Amniotic epithelial cell (primary cell): ENCODE data around the gene CPAMD8.
"Not testable (repeated sequence)": the region's sequence is repeated elsewhere in the genome, so short reads cannot be mapped to it uniquely, and the experiment has no call there.

Experiments
- DNase-seq: peaks from one replicate; pipeline ENCODE4 v3.0.0-alpha.2; 2010; ENCODE audit warnings: low read depth

Gene CPAMD8

DNA sequence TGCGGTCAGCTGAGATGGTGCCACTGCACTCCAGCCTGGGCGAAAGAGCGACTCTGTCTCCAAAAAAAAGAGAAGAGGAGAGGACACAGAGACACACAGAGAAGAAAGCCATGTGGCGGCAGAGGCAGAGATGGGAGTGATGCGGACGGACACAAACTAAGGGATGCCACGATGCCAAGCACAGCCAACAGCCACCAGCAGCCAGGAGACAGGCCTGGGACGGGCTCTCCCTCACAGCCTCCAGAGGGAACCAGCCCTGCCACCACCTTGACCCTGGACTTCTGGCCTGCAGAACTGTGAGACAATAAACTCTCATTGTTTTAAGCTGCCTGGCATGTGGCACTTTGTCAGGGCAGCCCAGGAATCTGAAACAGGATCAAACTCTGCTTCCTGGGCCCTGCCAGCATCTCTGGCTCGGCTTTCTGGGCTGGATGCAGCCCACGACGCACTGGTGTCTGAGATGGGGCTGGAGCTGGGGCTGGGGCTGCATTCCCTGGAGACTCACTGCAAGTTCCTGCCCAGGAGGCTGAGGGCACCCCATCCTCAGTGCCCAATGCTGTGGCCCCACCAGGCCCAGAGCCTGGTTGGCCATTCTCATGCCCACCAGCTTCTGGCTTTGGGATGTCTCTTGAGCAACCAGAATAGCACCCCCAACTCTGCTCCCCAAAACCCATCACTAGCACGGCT, 134.8 kb downstream of the CPAMD8 start:
- DNase-seq = no peak

DNA sequence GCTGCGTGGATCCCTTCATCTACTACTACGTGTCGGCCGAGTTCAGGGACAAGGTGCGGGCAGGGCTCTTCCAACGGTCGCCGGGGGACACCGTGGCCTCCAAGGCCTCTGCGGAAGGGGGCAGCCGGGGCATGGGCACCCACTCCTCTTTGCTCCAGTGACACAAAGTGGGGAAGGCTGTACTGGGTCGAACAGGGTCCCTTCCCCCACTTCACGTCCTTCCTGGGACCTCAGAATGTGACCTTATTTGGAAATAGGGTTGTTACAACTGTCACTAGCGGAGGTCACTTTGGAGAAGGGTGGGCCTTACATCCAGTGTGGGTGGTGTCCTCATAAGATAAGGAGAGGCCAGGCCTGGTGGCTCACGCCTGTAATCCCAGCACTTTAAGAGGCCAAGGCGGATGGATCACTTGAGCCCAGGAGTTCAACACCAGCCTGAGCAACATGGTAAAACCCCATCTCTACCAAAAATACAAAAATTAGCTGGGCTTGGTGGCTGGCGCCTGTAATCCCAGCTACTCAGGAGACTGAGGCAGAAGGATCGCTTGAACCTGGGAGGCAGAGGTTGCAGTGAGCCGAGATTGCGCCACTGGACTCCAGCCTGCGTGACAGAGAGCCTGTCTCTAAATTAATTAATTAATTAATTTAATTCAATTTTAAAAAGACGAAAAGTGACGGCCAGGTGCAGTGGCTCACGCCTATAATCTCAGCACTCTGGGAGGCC, 136.0 kb downstream of the CPAMD8 start:
- DNase-seq = no peak

DNA sequence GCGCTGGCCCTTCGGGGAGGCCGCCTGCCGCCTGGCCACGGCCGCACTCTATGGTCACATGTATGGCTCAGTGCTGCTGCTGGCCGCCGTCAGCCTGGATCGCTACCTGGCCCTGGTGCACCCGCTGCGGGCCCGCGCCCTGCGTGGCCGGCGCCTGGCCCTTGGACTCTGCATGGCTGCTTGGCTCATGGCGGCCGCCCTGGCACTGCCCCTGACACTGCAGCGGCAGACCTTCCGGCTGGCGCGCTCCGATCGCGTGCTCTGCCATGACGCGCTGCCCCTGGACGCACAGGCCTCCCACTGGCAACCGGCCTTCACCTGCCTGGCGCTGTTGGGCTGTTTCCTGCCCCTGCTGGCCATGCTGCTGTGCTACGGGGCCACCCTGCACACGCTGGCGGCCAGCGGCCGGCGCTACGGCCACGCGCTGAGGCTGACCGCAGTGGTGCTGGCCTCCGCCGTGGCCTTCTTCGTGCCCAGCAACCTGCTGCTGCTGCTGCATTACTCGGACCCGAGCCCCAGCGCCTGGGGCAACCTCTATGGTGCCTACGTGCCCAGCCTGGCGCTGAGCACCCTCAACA, 136.6 kb downstream of the CPAMD8 start:
- no peak for DNase-seq

DNA sequence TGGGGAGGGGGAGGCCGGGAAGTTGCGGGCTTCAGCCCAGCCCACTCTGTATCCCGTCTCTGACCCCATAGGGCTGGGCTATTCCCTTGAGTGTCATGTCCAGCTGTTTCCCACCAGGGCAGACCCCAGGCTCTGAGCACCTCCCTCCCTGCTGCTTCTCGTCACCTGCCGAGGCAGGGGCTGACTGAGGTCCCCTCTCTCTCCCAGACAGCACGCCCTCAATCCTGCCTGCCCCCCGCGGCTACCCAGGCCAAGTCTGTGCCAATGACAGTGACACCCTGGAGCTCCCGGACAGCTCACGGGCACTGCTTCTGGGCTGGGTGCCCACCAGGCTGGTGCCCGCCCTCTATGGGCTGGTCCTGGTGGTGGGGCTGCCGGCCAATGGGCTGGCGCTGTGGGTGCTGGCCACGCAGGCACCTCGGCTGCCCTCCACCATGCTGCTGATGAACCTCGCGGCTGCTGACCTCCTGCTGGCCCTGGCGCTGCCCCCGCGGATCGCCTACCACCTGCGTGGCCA, 137.2 kb downstream of the CPAMD8 start:
- DNase-seq = no peak

DNA sequence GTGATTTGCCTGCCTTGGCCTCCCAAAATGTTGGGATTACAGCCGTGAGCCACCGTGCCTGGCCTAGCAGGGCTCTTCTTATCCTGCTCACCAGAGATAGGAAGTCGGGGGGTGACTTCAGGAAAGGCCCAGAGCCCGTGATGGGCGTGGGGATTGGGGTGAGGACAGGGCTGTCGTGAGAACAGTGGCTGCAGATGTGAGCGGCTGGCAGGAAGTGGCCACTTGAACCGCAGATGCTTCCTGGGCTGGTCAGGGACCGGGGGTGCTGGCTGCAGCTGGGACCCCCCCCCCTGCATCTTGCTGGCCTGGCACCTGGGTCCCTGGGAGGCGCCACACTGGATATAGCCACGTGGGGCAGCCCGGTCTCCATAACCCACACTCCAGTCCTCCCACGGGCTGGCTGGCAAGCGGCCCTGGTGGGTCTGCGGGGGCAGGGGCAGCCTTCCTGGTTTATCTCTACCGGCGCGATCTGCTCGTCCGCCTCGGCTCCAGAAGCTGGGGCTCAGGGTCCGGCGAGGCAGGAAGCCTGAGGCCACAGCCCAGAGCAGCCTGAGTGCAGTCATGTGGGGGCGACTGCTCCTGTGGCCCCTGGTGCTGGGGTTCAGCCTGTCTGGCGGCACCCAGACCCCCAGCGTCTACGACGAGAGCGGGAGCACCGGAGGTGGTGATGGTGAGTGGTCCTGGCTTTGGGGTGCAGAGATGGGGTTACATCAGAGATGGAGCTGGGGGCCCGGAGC, 137.8 kb downstream of the CPAMD8 start, which contains the start of gene F2RL3:
Gene F2RL3, plus strand, starts transcription at position 371 of the 737 bp plus-strand sequence. Its CDS starts 191 bp downstream, at position 562.
- DNase-seq = peak; percentile 67

DNA sequence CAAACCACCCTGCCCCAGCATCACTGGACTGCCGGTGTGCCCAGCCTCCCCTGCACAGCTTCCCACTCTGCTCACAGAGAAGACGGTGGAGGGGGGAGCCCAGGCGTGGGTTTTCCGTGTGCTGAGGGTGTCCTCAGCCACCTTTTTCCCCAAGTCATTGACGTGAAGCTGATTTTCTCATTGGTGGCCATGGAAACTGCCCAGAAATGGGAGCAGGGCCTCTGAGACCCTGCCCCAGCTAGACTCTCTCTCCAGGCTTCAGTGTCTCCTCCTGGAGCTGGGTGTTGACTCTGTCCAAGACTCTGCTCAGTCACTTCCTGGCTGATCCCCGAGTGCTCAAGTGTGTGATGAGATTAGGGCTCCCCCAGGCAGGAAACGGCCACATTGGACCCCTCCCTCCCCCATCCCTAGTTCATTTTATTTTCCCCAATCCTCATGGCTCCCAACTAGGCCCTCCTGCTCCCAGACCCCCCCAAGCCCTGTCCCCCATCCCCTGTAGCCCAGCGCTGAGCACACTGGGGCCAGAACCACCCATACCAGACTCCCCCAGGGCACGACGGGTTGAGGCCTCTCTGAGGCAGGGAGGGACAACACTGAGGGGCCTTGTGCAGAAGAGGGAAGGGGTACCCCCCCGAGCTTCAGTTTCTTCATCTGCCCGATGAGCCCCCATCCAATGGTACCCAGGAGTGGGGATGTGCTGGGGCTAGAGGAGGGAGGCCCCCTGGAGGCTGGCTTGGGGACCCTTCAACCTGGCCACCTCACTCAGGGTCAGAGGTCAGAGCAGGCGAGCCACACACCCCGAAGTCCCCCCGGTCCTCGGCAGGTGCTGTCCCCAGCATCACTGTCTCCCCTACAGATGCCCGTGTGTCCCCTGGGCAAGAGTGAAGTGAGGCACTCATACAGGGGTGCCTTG, 139.0 kb downstream of the CPAMD8 start:
- DNase-seq = no peak

DNA sequence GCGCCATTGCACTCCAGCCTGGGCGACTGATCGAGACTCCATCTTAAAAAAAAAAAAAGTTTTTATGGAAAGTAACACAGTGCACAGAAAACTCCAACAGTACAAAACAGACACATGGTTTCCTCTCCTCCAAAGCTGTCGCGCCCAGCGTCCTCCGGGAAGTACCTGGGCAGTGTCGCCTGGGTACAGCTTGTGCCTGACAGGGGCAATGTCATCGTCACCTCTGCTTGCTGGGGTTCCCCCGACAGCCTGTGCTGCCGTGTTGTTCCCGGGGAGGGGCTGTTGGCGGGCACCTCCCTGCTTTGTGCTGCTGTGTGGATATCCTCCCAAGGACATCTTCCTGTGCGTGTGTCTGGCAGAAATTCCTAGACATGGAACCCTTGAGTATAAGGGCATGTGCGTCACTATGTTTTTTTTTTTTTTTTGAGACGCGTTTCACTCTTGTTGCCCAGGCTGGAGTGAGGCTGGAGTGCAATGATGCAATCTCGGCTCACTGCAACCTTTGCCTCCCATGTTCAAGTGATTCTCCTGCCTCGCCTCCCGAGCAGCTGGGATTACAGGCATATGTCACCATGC, 140.2 kb downstream of the CPAMD8 start:
- DNase-seq = peak; percentile 73

DNA sequence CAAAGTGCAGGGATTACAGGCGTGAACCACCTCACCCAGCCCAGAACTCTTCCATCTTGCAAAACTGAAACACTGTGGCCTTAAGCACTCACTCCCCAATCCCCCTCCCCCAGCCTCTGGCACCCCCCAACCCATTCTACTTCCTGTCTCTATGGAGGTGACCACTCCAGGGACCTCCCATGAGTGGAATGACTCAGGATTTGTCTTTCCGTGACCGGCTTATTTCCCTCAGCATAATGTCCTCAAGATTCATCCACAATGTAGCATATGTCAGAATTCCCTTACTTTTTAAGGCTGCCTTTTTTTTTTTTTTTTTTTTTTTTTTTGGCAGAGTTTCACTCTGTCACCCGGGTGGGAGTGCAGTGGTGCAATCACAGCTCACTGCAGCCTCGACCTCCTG, 141.4 kb downstream of the CPAMD8 start:
- no peak for DNase-seq

DNA sequence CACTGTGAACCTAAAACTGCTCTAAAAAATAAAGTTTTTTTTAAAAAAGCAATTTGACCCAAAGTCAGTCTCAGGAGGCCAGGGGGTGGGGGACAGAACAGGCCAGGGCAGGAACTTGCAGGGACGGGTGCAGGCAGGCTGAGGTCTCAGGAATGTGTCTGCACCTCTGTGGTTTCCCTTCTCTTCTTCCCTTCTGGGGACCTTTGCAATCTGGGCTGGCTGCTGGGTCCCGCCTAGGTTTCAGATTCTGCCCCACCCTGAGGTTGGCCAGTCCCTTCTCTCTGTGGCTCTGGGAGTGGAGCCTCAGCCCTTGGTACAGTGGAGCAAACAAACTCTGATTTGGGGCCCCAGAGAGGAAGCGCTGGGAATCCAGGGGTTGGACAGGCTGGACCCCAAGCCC, 143.1 kb downstream of the CPAMD8 start:
- no peak for DNase-seq

DNA sequence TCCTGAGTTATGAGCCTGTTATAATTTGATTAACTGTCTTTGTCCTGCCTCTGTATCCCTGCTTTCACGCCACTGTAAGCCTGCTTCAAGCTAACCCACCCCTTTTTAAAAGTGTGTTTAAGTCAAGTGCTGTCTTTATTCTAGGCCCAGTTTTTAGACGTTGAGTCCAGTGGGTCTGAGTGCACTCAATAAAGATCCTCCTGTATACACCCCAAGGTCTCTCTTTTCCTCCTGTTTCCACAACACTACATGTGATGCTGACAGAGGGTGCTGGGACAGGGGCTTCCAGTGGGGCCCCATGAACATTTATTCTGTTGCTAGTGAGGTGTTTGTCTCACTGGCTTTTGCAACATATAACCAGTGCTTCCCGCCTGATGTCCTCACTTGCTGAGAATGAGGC, 144.5 kb downstream of the CPAMD8 start:
- no peak for DNase-seq

DNA sequence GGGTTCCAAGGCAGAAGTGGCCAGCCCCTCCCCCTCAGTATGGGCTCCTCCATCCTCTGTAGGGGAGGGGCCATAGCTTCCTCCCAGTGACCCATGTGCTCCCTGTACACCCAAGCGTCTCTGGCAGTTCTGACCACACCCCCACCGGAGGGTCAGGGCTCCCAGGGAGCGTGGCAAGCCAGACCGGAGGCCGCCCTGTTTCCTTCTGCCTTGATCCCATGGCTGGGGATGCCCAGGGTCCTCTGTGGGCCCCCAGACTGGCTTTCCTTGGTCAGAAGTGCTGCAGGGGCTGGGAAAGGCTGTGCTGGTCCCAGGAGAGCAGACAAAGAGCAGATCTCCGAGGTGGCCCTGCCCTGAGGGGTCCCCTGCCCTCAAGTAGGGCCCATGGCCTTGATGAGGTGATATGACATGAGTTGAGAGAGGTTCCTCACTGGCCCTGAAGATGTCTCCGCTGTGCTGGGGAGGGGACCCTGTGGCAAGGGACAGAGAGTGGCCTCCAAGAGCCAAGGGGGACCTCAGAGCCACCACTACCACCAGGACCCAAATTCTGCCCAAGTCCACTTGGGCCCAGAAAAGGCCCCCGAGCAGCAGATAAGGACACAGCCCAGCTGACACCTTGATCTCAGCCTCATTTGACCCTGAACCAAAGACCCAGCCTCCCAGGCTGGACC, 145.6 kb downstream of the CPAMD8 start:
- no peak for DNase-seq

DNA sequence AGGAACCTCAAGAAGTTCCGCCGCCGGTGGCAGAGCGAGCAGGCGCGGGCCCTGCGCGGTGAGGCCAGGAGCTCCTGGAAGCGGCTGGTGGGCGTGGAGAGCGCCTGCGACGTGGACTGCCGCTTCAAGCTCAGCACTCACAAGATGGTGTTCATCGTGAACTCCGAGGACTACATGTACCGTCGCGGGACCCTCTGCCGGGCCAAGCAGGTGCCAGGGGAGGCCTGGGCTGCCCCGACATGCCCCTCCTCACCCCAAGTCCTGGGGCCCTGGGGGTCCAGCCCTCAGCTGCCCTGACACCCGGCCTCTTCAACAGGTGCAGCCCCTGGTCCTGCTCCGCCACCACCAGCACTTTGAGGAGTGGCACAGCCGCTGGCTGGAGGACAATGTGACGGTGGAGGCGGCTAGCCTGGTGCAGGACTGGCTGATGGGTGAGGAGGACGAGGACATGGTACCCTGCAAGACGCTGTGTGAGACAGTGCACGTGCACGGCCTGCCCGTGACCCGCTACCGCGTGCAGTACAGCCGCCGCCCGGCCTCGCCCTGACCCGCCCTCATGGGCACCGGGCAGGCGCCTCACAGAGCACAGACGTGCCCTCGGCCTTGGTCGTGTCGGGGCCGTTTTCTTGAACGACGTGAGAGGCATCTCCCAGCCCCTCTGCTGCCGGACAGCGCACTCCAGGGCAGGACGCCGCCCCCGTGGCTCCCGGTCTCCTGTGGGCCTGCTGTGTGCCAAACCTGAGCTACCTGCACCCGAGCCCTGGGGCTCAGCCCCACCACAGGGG, 148.2 kb downstream of the CPAMD8 start:
- DNase-seq = no peak

DNA sequence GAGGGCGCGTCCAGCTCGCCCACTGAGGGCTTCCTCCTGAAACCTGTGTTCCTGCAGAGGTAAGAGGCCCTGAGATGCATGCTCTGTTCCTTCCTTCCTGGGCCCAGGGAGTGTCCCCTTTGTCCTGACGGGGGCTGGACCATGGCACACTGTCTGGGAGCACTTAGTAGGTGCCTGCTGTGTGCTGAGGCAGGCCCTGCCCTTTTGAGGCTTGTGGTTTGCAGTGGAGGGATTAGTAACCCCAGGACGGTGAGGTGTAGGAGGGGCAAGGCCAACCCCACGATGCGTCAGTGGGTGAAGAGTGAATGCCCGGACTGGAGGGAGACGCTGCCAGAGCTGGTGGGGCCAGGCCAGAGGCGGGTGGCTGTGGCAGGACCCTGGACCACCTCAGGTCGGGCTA, 149.0 kb downstream of the CPAMD8 start:
- no peak for DNase-seq

DNA sequence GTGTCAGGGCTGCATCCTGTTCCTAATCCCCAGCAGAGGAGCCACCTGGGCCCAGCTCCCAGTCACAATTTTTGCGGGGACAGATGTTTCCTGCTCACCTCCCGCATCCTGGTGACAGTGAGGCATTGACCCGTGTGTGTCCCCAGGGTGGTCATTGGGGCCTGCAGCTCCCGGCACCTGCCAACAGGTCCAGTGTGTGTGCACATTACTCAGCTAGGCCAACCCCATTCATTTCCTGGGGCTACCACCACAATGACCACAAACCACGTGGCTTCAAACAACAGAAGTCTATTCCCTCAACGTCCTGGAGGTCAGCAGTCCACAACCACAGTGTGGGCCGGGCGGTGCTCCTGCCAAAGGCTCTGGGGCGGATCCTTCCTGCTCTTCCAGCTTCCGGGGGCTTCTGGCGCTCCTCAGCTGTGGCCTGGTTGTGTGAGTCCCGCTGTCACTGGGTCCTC, 149.7 kb downstream of the CPAMD8 start:
- DNase-seq = peak; percentile 64

DNA sequence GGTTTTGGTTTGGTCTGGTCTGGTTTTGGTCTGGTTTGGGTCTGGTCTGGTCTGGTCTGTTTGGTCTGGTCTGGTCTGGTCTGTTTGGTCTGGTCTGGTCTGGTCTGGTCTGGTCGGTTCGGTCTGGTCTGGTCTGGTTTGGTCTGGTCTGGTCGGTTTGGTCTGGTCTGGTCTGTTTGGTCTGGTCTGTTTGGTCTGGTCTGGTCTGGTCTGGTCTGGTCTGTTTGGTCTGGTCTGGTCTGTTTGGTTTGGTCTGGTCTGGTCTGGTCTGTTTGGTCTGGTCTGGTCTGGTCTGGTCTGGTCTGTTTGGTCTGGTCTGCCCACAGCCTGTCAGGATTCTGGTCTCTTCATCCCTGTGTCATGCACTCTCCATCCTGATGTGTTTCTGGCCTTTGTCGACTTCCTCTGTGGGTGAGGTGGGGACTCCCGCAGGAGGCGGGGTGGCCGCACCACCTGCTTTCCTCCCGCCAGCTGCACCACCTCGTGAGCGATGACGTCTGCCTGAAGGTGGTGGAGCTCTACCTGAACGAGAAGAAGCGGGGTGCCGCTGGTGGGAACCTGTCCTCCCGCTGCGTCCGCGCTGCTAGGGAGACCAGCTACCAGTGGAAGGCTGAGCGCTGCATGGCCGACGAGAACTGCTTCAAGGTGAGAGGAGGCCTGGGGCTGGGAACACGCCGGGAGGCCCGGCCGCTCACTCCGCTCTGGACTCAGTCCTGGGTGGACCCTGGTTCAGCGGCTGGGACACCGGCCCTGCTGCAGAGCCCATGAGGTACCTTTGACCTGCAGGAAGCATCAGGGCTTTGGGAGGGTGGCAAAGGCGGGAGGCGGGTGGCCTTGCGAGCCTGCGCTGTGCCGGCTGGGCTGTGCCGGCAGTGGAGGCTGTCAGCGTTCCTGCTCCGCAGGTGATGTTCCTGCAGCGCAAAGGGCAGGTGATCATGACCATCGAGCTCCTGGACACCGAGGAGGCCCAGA, 150.7 kb downstream of the CPAMD8 start:
- no peak for DNase-seq

DNA sequence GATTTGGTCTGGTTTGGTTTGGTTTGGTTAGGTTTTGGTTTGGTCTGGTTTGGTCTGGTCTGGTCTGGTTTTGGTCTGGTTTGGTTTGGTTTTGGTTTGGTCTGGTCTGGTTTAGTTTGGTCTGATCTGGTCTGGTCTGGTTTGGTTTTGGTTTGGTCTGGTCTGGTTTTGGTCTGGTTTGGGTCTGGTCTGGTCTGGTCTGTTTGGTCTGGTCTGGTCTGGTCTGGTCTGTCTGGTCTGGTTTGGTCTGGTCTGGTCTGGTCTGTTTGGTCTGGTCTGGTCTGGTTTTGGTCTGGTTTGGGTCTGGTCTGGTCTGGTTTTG, 151.7 kb downstream of the CPAMD8 start:
- DNase-seq = not testable (repeated sequence)

DNA sequence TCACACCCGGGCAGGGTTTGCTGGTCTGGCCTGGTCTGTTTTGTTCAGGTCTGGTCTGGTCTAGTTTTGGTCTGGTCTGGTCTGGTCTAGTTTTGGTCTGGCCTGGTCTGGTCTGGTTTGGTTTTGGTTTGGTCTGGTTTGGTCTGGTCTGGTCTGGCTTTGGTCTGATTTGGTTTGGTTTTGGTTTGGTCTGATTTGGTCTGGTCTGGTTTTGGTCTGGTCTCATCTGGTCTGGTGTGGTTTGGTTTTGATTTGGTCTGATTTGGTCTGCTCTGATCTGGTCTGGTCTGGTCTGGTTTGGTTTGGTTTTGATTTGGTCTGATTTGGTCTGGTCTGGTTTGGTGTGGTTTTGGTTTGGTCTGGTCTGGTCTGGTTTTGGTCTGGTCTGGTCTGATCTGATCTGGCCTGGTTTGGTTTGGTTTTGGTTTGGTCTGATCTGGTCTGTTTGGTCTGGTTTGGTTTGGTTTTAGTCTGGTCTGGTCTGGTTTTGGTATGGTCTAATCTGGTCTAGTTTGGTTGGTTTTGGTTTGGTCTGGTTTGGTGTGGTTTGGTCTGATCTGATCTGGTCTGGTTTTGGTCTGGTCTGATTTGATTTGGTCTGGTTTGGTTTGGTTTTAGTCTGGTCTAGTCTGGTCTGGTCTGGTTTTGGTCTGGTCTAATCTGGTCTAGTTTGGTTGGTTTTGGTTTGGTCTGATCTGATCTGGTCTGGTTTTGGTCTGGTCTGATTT, 152.2 kb downstream of the CPAMD8 start:
- no peak for DNase-seq

DNA sequence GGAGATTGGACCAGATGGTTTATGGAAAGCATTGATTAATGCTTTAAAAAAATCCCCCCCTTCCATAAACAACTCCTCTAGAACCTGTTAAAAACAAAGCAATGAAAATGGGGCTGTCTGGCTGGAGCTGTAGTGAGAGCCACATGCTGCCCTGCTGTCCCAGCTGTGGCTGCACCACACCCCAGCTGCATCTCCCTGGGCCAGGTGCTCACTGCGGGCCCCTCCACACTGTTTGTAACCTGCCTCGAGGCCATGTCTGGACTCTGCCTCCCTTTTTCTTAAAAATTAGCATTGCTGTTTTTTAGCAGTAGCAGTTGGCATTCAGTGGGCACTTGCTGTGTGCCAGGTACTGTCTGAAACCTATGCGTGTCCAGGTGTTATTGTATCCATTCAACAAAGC, 153.0 kb downstream of the CPAMD8 start:
- no peak for DNase-seq
